Activated CD8-positive, alpha-beta T cell treated with anti-CD3 and anti-CD28 coated beads, Interleukin-2, amount 10 ng/mL, durations not matched to agents 7 days and 5 days (primary cell): ENCODE measurements around the gene CTNNA3. TPM values are rescaled to one million over a fixed set of nuclear protein-coding genes. Genes with fewer than 3 reads are reported as not detected.
"Not testable (repeated sequence)": the region's sequence is repeated elsewhere in the genome, so short reads cannot be mapped to it uniquely, and the experiment has no call there.

Source experiments
- ATAC-seq: fragments of 150-1000 bp; cut with Tn5 transposase; one replicate; pipeline ENCODE4 v1.10.0; 2021; ENCODE audit warnings: moderate library complexity
- CTCF ChIA-PET: fragments of 350-600 bp; sonication (Branson Sonifier 250); formaldehyde crosslinking; loops from one replicate; lab custom pipeline; 2021; ENCODE audit warnings: antibody characterized with exemption; lab: Charles Lee
- POLR2A ChIA-PET: fragments of 350-600 bp; sonication (Branson Sonifier 250); formaldehyde crosslinking; loops from one replicate; lab custom pipeline; 2021; ENCODE audit warnings: antibody characterized with exemption; lab: Charles Lee
- DNase-seq: peaks from one replicate; pipeline ENCODE4 v3.0.0-alpha.2; 2020
- H3K27ac Mint-ChIP-seq: one replicate; pipeline ENCODE4 v1.8.0; 2021; ENCODE audit warnings: mild to moderate bottlenecking, mixed read lengths
- H3K27me3 Mint-ChIP-seq: one replicate; pipeline ENCODE4 v1.8.0; 2021; ENCODE audit warnings: low read depth, mixed read lengths
- H3K36me3 Mint-ChIP-seq: one replicate; pipeline ENCODE4 v1.8.0; 2021; ENCODE audit warnings: low read depth, mixed read lengths
- H3K4me1 Mint-ChIP-seq: one replicate; pipeline ENCODE4 v1.8.0; 2021; ENCODE audit warnings: low read depth, mixed read lengths
- H3K4me3 Mint-ChIP-seq: one replicate; pipeline ENCODE4 v1.8.0; 2021; ENCODE audit warnings: mild to moderate bottlenecking, mixed read lengths
- H3K9me3 Mint-ChIP-seq: one replicate; pipeline ENCODE4 v1.8.0; 2022; ENCODE audit warnings: mixed read lengths; ENCODE audit not compliant: insufficient read depth
- total RNA-seq, 2 experiments: library from RNA; stranded (reverse); gene quantifications; one replicate each; pipeline ENCODE4 v1.2.3, GENCODE V29; 2021

Gene CTNNA3
- total RNA-seq, 2 experiments from 2014 or later: 1.3 to 2.6 TPM

DNA sequence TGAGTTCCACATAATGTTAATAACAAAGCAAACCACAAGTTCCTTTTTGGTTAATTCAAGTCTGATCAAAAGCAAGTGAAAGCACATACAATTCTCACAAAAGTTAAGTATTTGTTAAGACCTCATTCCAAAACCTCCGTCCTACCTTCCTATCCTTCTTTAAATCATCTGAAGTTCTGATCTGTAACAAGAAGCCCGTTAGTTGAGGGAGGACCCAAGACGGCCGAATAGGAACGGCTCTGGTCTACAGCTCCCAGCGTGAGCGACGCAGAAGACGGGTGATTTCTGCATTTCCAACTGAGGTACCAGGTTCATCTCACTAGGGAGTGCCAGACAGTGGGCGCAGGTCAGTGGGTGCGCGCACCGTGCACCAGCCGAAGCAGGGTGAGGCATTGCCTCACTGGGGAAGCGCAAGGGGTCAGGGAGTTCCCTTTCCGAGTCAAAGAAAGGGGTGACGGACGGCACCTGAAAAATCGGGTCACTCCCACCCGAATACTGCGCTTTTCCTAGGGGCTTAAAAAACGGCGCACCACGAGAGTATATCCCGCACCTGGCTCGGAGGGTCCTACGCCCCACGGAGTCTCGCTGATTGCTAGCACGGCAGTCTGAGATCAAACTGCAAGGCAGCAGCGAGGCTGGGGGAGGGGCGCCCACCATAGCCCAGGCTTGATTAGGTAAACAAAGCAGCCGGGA lies 309.0 kb downstream of the CTNNA3 start:
- CTCF ChIA-PET: not testable (repeated sequence)

DNA sequence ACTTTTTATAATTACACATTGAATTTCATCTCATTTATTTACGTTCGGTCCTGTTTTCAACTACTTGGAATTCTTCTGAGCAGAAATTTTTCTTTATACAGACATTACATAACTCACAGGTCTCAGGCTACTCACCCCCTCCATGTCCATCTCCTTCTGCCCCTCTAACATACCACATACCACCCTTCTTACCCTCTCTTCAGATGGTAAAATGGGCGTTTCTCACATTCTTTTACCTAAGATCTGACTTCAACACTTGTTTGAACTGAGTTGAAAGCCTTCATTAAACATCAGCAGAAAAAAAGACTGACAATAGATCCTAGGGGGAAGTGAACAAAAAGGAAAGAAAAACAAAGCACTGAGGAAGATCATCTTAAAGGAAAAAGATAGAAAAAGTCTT lies 309.7 kb downstream of the CTNNA3 start:
- no peaks in the 10 kb centered on the region for H3K9me3 Mint-ChIP-seq
- POLR2A ChIA-PET: no interaction called here
- H3K27me3 Mint-ChIP-seq: peaks cover 6% of the 10 kb centered on the region
- DNase-seq (no peak), ATAC-seq (no peak)
- no peak overlapping the region for H3K27ac Mint-ChIP-seq
- H3K4me3 Mint-ChIP-seq: no peak overlapping the region
- CTCF ChIA-PET: no interaction called here
- no peaks in the 10 kb centered on the region for H3K36me3 Mint-ChIP-seq
- H3K4me1 Mint-ChIP-seq: no peaks in the 10 kb centered on the region

More for the DNA sequence above, 309.0 kb downstream of the CTNNA3 start:
- ATAC-seq, H3K27me3 Mint-ChIP-seq, H3K4me3 Mint-ChIP-seq, H3K27ac Mint-ChIP-seq, POLR2A ChIA-PET, H3K9me3 Mint-ChIP-seq, H3K4me1 Mint-ChIP-seq, DNase-seq, H3K36me3 Mint-ChIP-seq: not testable (repeated sequence)

DNA sequence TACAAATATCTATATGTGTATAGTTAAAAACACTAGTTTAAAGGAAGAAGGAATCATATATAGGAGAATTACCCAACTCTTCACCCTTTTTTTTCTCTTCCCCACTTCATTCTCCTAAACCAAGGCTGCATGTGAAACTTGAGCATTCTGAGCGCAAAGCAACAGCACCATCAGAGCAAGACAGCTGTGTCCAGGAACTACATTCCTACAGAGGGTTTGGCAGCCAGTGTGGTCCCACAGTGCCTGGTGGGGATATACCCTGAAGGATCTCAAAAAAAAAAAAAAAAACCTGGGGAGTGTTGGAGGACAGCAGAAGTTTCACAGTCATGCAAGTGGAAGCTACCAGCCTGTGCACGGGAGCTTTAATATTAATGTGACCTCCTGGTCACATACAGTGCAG lies 310.4 kb downstream of the CTNNA3 start:
- Mint-ChIP-seq H3K27me3 (peaks cover 6% of the 10 kb centered on the region), H3K4me3 (no peak overlapping the region), H3K9me3 (no peaks in the 10 kb centered on the region), H3K36me3 (no peaks in the 10 kb centered on the region), H3K27ac (no peak overlapping the region), H3K4me1 (no peaks in the 10 kb centered on the region)
- ATAC-seq (no peak), DNase-seq (no peak)
- ChIA-PET POLR2A (no interaction called here), CTCF (no interaction called here)

DNA sequence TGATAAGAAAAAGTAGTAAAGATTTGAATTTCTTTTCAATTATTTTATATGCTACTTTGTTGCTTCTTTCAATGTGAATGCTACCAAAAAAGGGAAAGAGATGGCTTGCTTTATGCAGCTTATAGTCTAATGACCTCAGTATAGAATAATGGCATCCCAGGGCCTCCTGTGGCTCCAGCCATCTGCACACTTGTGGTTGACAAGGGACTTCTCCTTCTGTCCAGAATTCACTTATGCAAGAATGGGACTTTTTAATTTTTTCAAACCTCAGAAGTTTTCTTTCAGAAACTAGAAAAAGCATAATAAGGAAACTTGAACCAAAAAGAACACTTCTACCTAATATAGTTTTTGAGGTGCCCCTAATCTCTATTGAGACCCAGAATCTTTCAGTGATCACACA lies 310.9 kb downstream of the CTNNA3 start:
- Mint-ChIP-seq H3K27ac (no peak overlapping the region), H3K9me3 (no peaks in the 10 kb centered on the region), H3K4me1 (no peaks in the 10 kb centered on the region), H3K27me3 (peaks cover 6% of the 10 kb centered on the region), H3K36me3 (no peaks in the 10 kb centered on the region), H3K4me3 (no peak overlapping the region)
- ChIA-PET POLR2A (no interaction called here), CTCF (no interaction called here)
- no peak for DNase-seq
- ATAC-seq: no peak

DNA sequence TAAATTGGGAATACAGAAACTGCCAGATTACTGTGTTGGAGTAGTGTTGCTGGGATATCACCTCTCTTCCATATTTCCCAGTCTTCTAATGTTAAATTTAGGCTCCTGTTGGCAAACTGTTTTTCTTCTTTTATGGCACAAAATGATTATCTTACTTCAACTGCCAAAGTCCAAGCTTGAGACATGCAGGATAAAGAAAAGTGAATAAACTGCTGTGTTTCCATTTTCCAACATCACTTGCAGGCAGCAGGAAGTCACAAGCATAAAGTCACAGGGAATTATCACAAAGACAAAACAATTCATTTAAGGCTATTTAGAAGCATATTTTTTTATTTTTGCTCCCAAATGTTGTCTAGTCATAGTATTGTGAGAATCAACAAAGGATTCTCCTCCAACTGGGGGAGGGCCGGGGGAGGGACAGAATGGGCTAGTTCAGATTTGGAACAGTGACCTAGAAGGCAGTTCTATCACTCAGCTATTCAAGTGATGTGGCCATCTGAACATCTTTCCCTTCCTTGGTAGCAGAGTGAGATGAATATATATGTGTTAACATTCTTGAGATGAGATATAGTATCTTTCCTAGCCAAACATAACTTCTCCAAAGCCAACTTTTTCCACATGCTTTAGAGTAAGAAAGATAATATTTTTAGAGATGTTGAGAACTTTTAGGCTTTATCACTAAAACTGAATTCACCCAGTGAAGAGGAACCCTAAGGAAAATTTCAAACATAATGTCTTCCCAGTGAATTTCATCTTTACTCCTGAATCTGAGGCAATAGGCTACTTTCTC lies 364.7 kb downstream of the CTNNA3 start:
- POLR2A ChIA-PET: no interaction called here
- Mint-ChIP-seq H3K9me3 (peaks cover 11% of the 10 kb centered on the region), H3K4me3 (no peak overlapping the region), H3K4me1 (no peaks in the 10 kb centered on the region), H3K36me3 (no peaks in the 10 kb centered on the region), H3K27me3 (no peaks in the 10 kb centered on the region), H3K27ac (no peak overlapping the region)
- CTCF ChIA-PET: no interaction called here
- DNase-seq (no peak), ATAC-seq (no peak)

DNA sequence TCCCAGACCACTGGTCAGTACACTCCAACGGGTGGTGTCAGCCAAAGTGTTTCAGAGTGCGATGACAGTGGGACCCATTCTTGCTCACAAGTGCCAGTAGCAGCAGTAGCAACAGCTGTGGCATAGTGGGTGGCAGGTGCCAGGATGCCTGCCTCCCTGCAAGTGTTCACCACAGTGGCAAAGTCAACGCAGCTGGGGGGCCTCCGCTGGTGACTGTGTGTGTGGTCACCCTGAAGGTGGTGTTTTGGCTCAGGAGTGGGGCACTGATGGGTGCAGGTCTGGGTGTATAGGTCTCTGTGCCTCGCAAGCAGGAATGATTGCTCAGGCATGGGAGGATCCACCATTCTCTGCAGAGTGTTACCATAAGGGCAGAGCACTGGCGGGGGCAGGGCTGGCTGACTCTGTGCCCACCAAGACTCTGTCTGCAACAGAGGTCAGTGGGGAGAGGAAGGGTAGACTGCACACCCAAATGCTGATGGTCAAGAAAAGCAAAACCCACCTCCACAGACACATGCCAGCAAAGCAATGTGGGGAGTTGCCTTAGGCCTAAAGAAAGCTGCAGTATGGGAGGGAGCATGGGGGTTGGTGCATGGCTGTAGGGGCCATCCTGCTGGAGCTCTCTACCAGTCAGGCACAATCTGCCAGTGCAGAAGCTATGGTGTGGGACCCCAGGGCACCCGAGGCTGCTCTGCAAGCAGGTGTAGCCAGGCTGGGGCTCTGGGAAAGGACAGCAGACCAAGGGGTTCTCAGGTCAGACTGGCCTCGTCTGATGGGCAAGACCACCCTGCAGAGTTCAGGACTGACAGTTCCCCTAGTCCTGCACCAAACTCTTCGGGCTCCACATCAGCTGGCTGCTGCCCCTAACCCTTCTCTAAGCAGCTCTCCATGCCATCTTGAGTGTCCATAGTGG lies 368.1 kb downstream of the CTNNA3 start:
- no peaks in the 10 kb centered on the region for H3K4me1 Mint-ChIP-seq
- CTCF ChIA-PET: no interaction called here
- no peak for ATAC-seq
- no peaks in the 10 kb centered on the region for H3K27me3 Mint-ChIP-seq
- H3K4me3 Mint-ChIP-seq: no peak overlapping the region
- no peak for DNase-seq
- H3K9me3 Mint-ChIP-seq: peaks cover 6% of the 10 kb centered on the region
- no peak overlapping the region for H3K27ac Mint-ChIP-seq
- H3K36me3 Mint-ChIP-seq: no peaks in the 10 kb centered on the region
- POLR2A ChIA-PET: no interaction called here

DNA sequence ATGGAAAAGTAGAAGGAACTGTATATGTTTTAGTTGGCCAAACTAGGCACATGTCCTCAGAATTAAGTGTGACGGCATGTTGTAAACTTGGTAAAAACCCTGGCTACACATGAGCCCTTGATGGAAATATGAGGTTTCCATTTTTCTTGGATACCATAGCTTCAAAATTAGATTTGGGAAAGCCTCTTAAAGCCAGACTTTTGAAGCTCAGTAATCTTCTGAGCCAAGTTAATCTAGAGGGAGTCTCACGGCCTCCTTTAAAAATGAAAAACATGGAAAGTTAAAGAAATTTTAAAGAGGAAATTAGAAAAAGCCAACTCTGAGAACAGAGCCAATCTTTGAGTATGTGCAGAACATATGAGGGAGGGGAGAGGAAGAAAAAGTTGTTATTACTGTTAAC lies 376.0 kb downstream of the CTNNA3 start:
- DNase-seq (no peak), ATAC-seq (no peak)
- CTCF ChIA-PET: no interaction called here
- H3K4me3 Mint-ChIP-seq: no peak overlapping the region
- no peak overlapping the region for H3K27ac Mint-ChIP-seq
- no peaks in the 10 kb centered on the region for H3K4me1 Mint-ChIP-seq
- POLR2A ChIA-PET: no interaction called here
- no peaks in the 10 kb centered on the region for H3K9me3 Mint-ChIP-seq
- H3K36me3 Mint-ChIP-seq: no peaks in the 10 kb centered on the region
- H3K27me3 Mint-ChIP-seq: no peaks in the 10 kb centered on the region

DNA sequence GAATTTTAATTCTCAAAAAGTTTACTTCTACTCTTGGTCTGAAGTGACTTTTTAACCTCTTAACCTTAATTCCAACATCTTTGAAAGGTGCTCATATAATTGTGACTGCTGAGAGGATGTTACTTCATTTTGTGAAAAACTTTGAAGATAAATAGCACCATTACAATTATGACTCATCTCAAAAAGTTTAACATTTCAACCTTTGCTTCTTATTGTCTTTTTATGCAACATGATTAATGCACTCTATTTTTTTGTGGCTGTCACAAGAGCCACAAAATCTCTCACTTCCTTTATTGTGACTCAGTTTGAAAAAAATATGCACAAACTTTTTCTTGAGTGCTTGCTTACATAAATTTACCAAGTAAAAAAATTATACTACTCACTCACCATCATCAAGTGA lies 387.1 kb downstream of the CTNNA3 start:
- DNase-seq (no peak), ATAC-seq (no peak)
- H3K36me3 Mint-ChIP-seq: no peaks in the 10 kb centered on the region
- no peak overlapping the region for H3K4me3 Mint-ChIP-seq
- H3K9me3 Mint-ChIP-seq: no peaks in the 10 kb centered on the region
- ChIA-PET POLR2A (no interaction called here), CTCF (no interaction called here)
- no peaks in the 10 kb centered on the region for H3K27me3 Mint-ChIP-seq
- H3K27ac Mint-ChIP-seq: no peak overlapping the region
- no peaks in the 10 kb centered on the region for H3K4me1 Mint-ChIP-seq

DNA sequence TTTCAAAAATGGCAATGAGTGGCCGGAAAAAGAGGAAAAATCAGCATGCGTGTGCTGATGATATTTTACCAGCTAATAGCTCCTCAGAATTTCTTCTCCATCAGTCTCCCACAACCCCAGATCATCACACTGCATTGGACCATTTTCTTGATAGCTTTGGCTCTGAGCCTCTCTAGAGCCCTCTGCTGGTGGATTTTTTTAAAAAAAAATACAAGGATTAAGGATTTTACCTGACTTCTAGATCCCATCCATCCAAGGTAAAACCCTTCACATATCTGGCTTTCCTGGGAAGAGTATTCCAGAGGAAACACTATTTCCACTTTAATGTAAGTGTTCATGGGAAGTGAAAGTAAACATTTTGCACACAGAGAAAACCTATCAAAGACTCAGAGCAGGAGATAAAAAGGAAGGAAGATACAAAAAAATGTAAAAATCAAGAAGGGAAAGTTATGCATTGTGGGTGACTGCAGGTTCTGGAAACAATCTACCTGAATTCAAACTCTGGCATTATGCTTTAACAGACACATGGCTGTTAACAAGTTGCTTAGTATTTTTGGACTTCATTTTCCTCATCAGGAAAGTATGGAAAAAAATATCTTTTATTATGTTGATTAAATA lies 389.3 kb downstream of the CTNNA3 start:
- Mint-ChIP-seq H3K27me3 (no peaks in the 10 kb centered on the region), H3K4me3 (no peak overlapping the region), H3K4me1 (no peaks in the 10 kb centered on the region), H3K27ac (no peak overlapping the region), H3K9me3 (no peaks in the 10 kb centered on the region), H3K36me3 (no peaks in the 10 kb centered on the region)
- ChIA-PET CTCF (interaction anchor here (0.6 to 1.1 kb wide), 3 partner anchors 14 to 529 kb away, joined by 3 to 4 read pairs (median 3); no protein-coding TSS in a partner anchor), POLR2A (no interaction called here)
- ATAC-seq (no peak), DNase-seq (no peak)

DNA sequence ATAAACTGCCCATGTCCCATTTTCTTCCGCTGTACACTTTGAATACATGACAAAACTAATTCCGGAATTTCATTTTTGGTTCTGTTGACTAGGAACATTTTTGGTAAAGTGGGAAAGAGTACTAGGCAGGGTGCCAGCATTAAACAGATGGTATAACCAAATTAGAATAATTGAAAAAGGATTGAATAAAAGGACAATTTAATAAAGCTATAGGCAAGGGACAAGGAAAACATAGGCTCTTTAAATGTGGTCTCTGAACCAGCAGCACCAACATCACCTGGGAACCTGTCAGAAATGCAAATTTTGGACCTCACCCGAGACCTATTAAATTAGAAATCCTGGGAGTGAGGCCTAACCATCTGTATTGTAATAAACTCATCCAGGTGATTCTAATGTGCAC lies 393.3 kb downstream of the CTNNA3 start:
- ATAC-seq: no peak
- Mint-ChIP-seq H3K4me1 (no peaks in the 10 kb centered on the region), H3K36me3 (no peaks in the 10 kb centered on the region), H3K27me3 (no peaks in the 10 kb centered on the region), H3K27ac (no peak overlapping the region), H3K9me3 (no peaks in the 10 kb centered on the region), H3K4me3 (no peak overlapping the region)
- CTCF ChIA-PET: no interaction called here
- POLR2A ChIA-PET: no interaction called here
- DNase-seq: no peak

DNA sequence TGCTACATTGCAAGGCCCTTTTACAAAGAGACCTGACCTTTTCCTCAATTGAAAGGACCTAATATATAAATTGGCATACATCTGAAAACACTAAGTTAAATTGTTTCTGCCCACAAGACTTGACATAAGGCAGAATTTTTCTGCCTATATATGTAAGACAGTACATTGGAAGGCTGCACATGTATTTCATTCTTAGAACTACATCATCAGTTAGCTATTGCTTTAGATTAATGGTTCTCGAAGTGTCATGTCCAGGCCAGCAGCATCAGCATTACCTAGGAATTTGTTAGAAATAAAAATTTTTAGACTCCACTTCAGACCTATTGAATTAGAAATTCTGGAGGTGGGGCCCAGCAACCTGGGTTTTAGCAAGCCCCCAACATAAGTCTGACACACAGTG lies 396.2 kb downstream of the CTNNA3 start:
- no peaks in the 10 kb centered on the region for H3K9me3 Mint-ChIP-seq
- DNase-seq (no peak), ATAC-seq (no peak)
- no peak overlapping the region for H3K27ac Mint-ChIP-seq
- no peaks in the 10 kb centered on the region for H3K27me3 Mint-ChIP-seq
- POLR2A ChIA-PET: no interaction called here
- H3K36me3 Mint-ChIP-seq: no peaks in the 10 kb centered on the region
- no peak overlapping the region for H3K4me3 Mint-ChIP-seq
- H3K4me1 Mint-ChIP-seq: no peaks in the 10 kb centered on the region
- CTCF ChIA-PET: no interaction called here
